Measurements from ENCODE around the gene ZNF212.
A peak's percentile ranks its signal among the peaks of the same experiment; 100 is the strongest.

The ZNF212 gene

GRCh38 chr7:149281508-149282330, 42.3 kb downstream of the ZNF212 start:
- H3K9me3 Mint-ChIP-seq: no peaks in the 10 kb centered on the region

GRCh38 chr7:149282331-149282655, 42.8 kb downstream of the ZNF212 start:
- H3K4me1 Mint-ChIP-seq (ENCODE audit: low read depth): peaks cover 24% of the 10 kb centered on the region
- no peak overlapping the region for H3K27ac Mint-ChIP-seq
- no peaks in the 10 kb centered on the region for H3K27me3 Mint-ChIP-seq (ENCODE audit: low read depth)
- H3K36me3 Mint-ChIP-seq (ENCODE audit: low read depth): peaks cover 19% of the 10 kb centered on the region
- H3K9me3 Mint-ChIP-seq: no peaks in the 10 kb centered on the region
- H3K4me3 Mint-ChIP-seq: no peak overlapping the region

More at GRCh38 chr7:149281508-149282330, 42.3 kb downstream of the ZNF212 start:
- peaks cover 19% of the 10 kb centered on the region for H3K36me3 Mint-ChIP-seq (ENCODE audit: low read depth)
- no peaks in the 10 kb centered on the region for H3K27me3 Mint-ChIP-seq (ENCODE audit: low read depth)
- no peak overlapping the region for H3K27ac Mint-ChIP-seq
- H3K4me3 Mint-ChIP-seq: no peak overlapping the region
- peaks cover 19% of the 10 kb centered on the region for H3K4me1 Mint-ChIP-seq (ENCODE audit: low read depth)

- Mint-ChIP-seq H3K4me1 (ENCODE audit: low read depth) (peaks cover 32% of the 10 kb centered on the region), H3K9me3 (no peaks in the 10 kb centered on the region), H3K4me3 (no peak overlapping the region), H3K36me3 (ENCODE audit: low read depth) (peaks cover 12% of the 10 kb centered on the region), H3K27me3 (ENCODE audit: low read depth) (no peaks in the 10 kb centered on the region), H3K27ac (no peak overlapping the region)
Measured at GRCh38 chr7:149283321-149283720, 43.9 kb downstream of the ZNF212 start.

- no peaks in the 10 kb centered on the region for H3K27me3 Mint-ChIP-seq (ENCODE audit: low read depth)
- H3K36me3 Mint-ChIP-seq (ENCODE audit: low read depth): peaks cover 7% of the 10 kb centered on the region
- H3K4me3 Mint-ChIP-seq: peak overlapping the region; percentile 80
- H3K27ac Mint-ChIP-seq: peak overlapping the region; percentile 49
- no peaks in the 10 kb centered on the region for H3K9me3 Mint-ChIP-seq
- H3K4me1 Mint-ChIP-seq (ENCODE audit: low read depth): peaks cover 32% of the 10 kb centered on the region
Measured at GRCh38 chr7:149284343-149284742, 44.9 kb downstream of the ZNF212 start.

GRCh38 chr7:149284850-149285585, 45.6 kb downstream of the ZNF212 start:
- Mint-ChIP-seq H3K4me3 (peak overlapping the region; percentile 96), H3K27me3 (ENCODE audit: low read depth) (no peaks in the 10 kb centered on the region), H3K4me1 (ENCODE audit: low read depth) (peaks cover 32% of the 10 kb centered on the region), H3K9me3 (no peaks in the 10 kb centered on the region), H3K36me3 (ENCODE audit: low read depth) (peaks cover 6% of the 10 kb centered on the region), H3K27ac (peak overlapping the region; percentile 59)

GRCh38 chr7:149285603-149286002, 46.2 kb downstream of the ZNF212 start:
- no peaks in the 10 kb centered on the region for H3K27me3 Mint-ChIP-seq (ENCODE audit: low read depth)
- H3K4me1 Mint-ChIP-seq (ENCODE audit: low read depth): peaks cover 33% of the 10 kb centered on the region
- H3K27ac Mint-ChIP-seq: peak overlapping the region; percentile 89
- H3K4me3 Mint-ChIP-seq: peak overlapping the region; percentile 96
- peaks cover 6% of the 10 kb centered on the region for H3K36me3 Mint-ChIP-seq (ENCODE audit: low read depth)
- no peaks in the 10 kb centered on the region for H3K9me3 Mint-ChIP-seq

- peaks cover 6% of the 10 kb centered on the region for H3K36me3 Mint-ChIP-seq (ENCODE audit: low read depth)
- peak overlapping the region; percentile 68 for H3K4me3 Mint-ChIP-seq
- H3K27me3 Mint-ChIP-seq (ENCODE audit: low read depth): no peaks in the 10 kb centered on the region
- H3K9me3 Mint-ChIP-seq: no peaks in the 10 kb centered on the region
- H3K27ac Mint-ChIP-seq: peak overlapping the region; percentile 43
- H3K4me1 Mint-ChIP-seq (ENCODE audit: low read depth): peaks cover 35% of the 10 kb centered on the region
Measured at GRCh38 chr7:149286811-149287400, 47.5 kb downstream of the ZNF212 start.

GRCh38 chr7:149287622-149288021, 48.2 kb downstream of the ZNF212 start:
- peaks cover 35% of the 10 kb centered on the region for H3K4me1 Mint-ChIP-seq (ENCODE audit: low read depth)
- H3K27ac Mint-ChIP-seq: no peak overlapping the region
- H3K9me3 Mint-ChIP-seq: no peaks in the 10 kb centered on the region
- H3K4me3 Mint-ChIP-seq: no peak overlapping the region
- no peaks in the 10 kb centered on the region for H3K27me3 Mint-ChIP-seq (ENCODE audit: low read depth)
- peaks cover 3% of the 10 kb centered on the region for H3K36me3 Mint-ChIP-seq (ENCODE audit: low read depth)

GRCh38 chr7:149289262-149289661, 49.8 kb downstream of the ZNF212 start:
- Mint-ChIP-seq H3K27me3 (ENCODE audit: low read depth) (no peaks in the 10 kb centered on the region), H3K36me3 (ENCODE audit: low read depth) (peaks cover 7% of the 10 kb centered on the region), H3K4me1 (ENCODE audit: low read depth) (peaks cover 32% of the 10 kb centered on the region), H3K4me3 (no peak overlapping the region), H3K27ac (no peak overlapping the region), H3K9me3 (no peaks in the 10 kb centered on the region)

- peaks cover 7% of the 10 kb centered on the region for H3K36me3 Mint-ChIP-seq (ENCODE audit: low read depth)
- peaks cover 27% of the 10 kb centered on the region for H3K4me1 Mint-ChIP-seq (ENCODE audit: low read depth)
- no peaks in the 10 kb centered on the region for H3K27me3 Mint-ChIP-seq (ENCODE audit: low read depth)
- no peaks in the 10 kb centered on the region for H3K9me3 Mint-ChIP-seq
- H3K27ac Mint-ChIP-seq: no peak overlapping the region
- H3K4me3 Mint-ChIP-seq: no peak overlapping the region
Measured at GRCh38 chr7:149289856-149290255, 50.4 kb downstream of the ZNF212 start.

GRCh38 chr7:149291036-149291780, 51.8 kb downstream of the ZNF212 start:
- H3K36me3 Mint-ChIP-seq (ENCODE audit: low read depth): peaks cover 4% of the 10 kb centered on the region

GRCh38 chr7:149291781-149292461, 52.5 kb downstream of the ZNF212 start:
- Mint-ChIP-seq H3K4me3 (no peak overlapping the region), H3K27me3 (ENCODE audit: low read depth) (no peaks in the 10 kb centered on the region), H3K9me3 (no peaks in the 10 kb centered on the region), H3K27ac (no peak overlapping the region), H3K36me3 (ENCODE audit: low read depth) (peaks cover 4% of the 10 kb centered on the region), H3K4me1 (ENCODE audit: low read depth) (peaks cover 14% of the 10 kb centered on the region)

More at GRCh38 chr7:149291036-149291780, 51.8 kb downstream of the ZNF212 start:
- peaks cover 19% of the 10 kb centered on the region for H3K4me1 Mint-ChIP-seq (ENCODE audit: low read depth)
- H3K27me3 Mint-ChIP-seq (ENCODE audit: low read depth): no peaks in the 10 kb centered on the region
- no peak overlapping the region for H3K4me3 Mint-ChIP-seq
- H3K9me3 Mint-ChIP-seq: no peaks in the 10 kb centered on the region
- no peak overlapping the region for H3K27ac Mint-ChIP-seq

GRCh38 chr7:149292462-149292823, 53.0 kb downstream of the ZNF212 start:
- Mint-ChIP-seq H3K36me3 (ENCODE audit: low read depth) (peaks cover 4% of the 10 kb centered on the region), H3K9me3 (no peaks in the 10 kb centered on the region), H3K27me3 (ENCODE audit: low read depth) (no peaks in the 10 kb centered on the region), H3K4me3 (no peak overlapping the region), H3K27ac (no peak overlapping the region), H3K4me1 (ENCODE audit: low read depth) (peaks cover 10% of the 10 kb centered on the region)

GRCh38 chr7:149293338-149293737, 53.9 kb downstream of the ZNF212 start:
- Mint-ChIP-seq H3K27me3 (ENCODE audit: low read depth) (no peaks in the 10 kb centered on the region), H3K4me1 (ENCODE audit: low read depth) (peaks cover 4% of the 10 kb centered on the region), H3K9me3 (no peaks in the 10 kb centered on the region), H3K36me3 (ENCODE audit: low read depth) (peaks cover 4% of the 10 kb centered on the region), H3K27ac (no peak overlapping the region), H3K4me3 (no peak overlapping the region)
